Activated naive CD4-positive, alpha-beta T cell treated with anti-CD3 and anti-CD28 coated beads for 36 hours (primary cell): Measurements from ENCODE around the gene ZNF555. TPM values are rescaled to one million over a fixed set of nuclear protein-coding genes. Genes with fewer than 3 reads are reported as not detected.

Experiments used
- CTCF ChIA-PET: fragments of 350-600 bp; sonication (Branson Sonifier 250); formaldehyde crosslinking; loops from one replicate; lab custom pipeline; 2021; ENCODE audit warnings: antibody characterized with exemption; lab: Charles Lee
- DNase-seq: peaks from one replicate; pipeline ENCODE4 v3.0.0-alpha.2; 2020
- H3K27ac Mint-ChIP-seq: one replicate; pipeline ENCODE4 v1.8.0; 2021; ENCODE audit warnings: mild to moderate bottlenecking, mixed read lengths
- H3K27me3 Mint-ChIP-seq: one replicate; pipeline ENCODE4 v1.8.0; 2021; ENCODE audit warnings: low read depth, mixed read lengths
- H3K36me3 Mint-ChIP-seq: one replicate; pipeline ENCODE4 v1.8.0; 2021; ENCODE audit warnings: low read depth, mixed read lengths
- H3K4me1 Mint-ChIP-seq: one replicate; pipeline ENCODE4 v1.8.0; 2021; ENCODE audit warnings: low read depth, mixed read lengths
- H3K4me3 Mint-ChIP-seq: one replicate; pipeline ENCODE4 v1.8.0; 2021; ENCODE audit warnings: mild to moderate bottlenecking, moderate library complexity, mixed read lengths
- H3K9me3 Mint-ChIP-seq: one replicate; pipeline ENCODE4 v1.8.0; 2021; ENCODE audit warnings: mixed read lengths
- intact Hi-C: fragments of 100-400 bp; cut with micrococcal nuclease; formaldehyde crosslinking; loops from one replicate; pipeline ENCODE4 v1.15.1; 2023
- total RNA-seq, 2 experiments: library from RNA; stranded (reverse); gene quantifications; one replicate each; pipeline ENCODE4 v1.2.3, GENCODE V29; 2021

ZNF555 gene
- total RNA-seq, 2 experiments from 2014 or later: 1.7 to 3.0 TPM

- CTCF ChIA-PET: no interaction called here
- H3K36me3 Mint-ChIP-seq: peaks cover 26% of the 10 kb centered on the region
- no peak overlapping the region for H3K27ac Mint-ChIP-seq
- peaks cover 18% of the 10 kb centered on the region for H3K9me3 Mint-ChIP-seq
- DNase-seq: no peak
- intact Hi-C loops: no loop called here
- H3K4me3 Mint-ChIP-seq: no peak overlapping the region
- H3K27me3 Mint-ChIP-seq: no peaks in the 10 kb centered on the region
- H3K4me1 Mint-ChIP-seq: peaks cover 26% of the 10 kb centered on the region
Measured at GRCh38 chr19:2846180-2846894, 5.1 kb downstream of the ZNF555 start.

- Mint-ChIP-seq H3K9me3 (peaks cover 27% of the 10 kb centered on the region), H3K4me1 (peaks cover 21% of the 10 kb centered on the region), H3K27me3 (no peaks in the 10 kb centered on the region), H3K27ac (no peak overlapping the region), H3K4me3 (no peak overlapping the region), H3K36me3 (peaks cover 38% of the 10 kb centered on the region)
- no peak for DNase-seq
- intact Hi-C loops: no loop called here
- CTCF ChIA-PET: no interaction called here
Measured at GRCh38 chr19:2847507-2847906, 6.2 kb downstream of the ZNF555 start.

GRCh38 chr19:2848616-2849015, 7.3 kb downstream of the ZNF555 start:
- peaks cover 38% of the 10 kb centered on the region for H3K9me3 Mint-ChIP-seq
- H3K36me3 Mint-ChIP-seq: peaks cover 47% of the 10 kb centered on the region
- H3K4me3 Mint-ChIP-seq: no peak overlapping the region
- H3K27ac Mint-ChIP-seq: no peak overlapping the region
- intact Hi-C loops: no loop called here
- DNase-seq: no peak
- H3K27me3 Mint-ChIP-seq: no peaks in the 10 kb centered on the region
- H3K4me1 Mint-ChIP-seq: peaks cover 13% of the 10 kb centered on the region
- CTCF ChIA-PET: interaction anchor here (0.7 kb wide), 2 partner anchors 12 to 276 kb away, joined by 3 to 6 read pairs; no protein-coding TSS in a partner anchor

- H3K9me3 Mint-ChIP-seq: peaks cover 48% of the 10 kb centered on the region
- CTCF ChIA-PET: interaction anchor here (0.9 to 1.0 kb wide), 2 partner anchors 18 to 30 kb away, joined by 4 read pairs; partner anchors contain the start of gene ZNF554
- no peak overlapping the region for H3K4me3 Mint-ChIP-seq
Measured at GRCh38 chr19:2850256-2850925, 9.1 kb downstream of the ZNF555 start.

GRCh38 chr19:2852598-2852997, 11.3 kb downstream of the ZNF555 start:
- H3K9me3 Mint-ChIP-seq: peaks cover 50% of the 10 kb centered on the region
- no peak overlapping the region for H3K27ac Mint-ChIP-seq
- H3K36me3 Mint-ChIP-seq: peaks cover 50% of the 10 kb centered on the region
- no peak overlapping the region for H3K4me3 Mint-ChIP-seq
- CTCF ChIA-PET: interaction anchor here (1.1 kb wide), 1 partner anchor 11 kb away, joined by 4 read pairs; the partner anchor contains the start of gene ZNF555
- intact Hi-C loops: loop anchor here (5.0 kb wide), 1 partner anchor 50 kb away; the partner anchor contains the start of gene ZNF57
- H3K27me3 Mint-ChIP-seq: no peaks in the 10 kb centered on the region
- H3K4me1 Mint-ChIP-seq: peaks cover 29% of the 10 kb centered on the region
- no peak for DNase-seq

More at GRCh38 chr19:2850256-2850925, 9.1 kb downstream of the ZNF555 start:
- DNase-seq: no peak
- Mint-ChIP-seq H3K27me3 (no peaks in the 10 kb centered on the region), H3K27ac (peak overlapping the region; percentile 43), H3K4me1 (peaks cover 13% of the 10 kb centered on the region), H3K36me3 (peaks cover 57% of the 10 kb centered on the region)
- intact Hi-C loops: loop anchor here (5.0 kb wide), 1 partner anchor 52 kb away; the partner anchor contains the start of gene ZNF57

GRCh38 chr19:2853015-2853606, 11.8 kb downstream of the ZNF555 start:
- no peak for DNase-seq
- peaks cover 49% of the 10 kb centered on the region for H3K36me3 Mint-ChIP-seq
- no peak overlapping the region for H3K27ac Mint-ChIP-seq
- CTCF ChIA-PET: interaction anchor here (1.1 kb wide), 1 partner anchor 12 kb away, joined by 4 read pairs; the partner anchor contains the start of gene ZNF555
- no peaks in the 10 kb centered on the region for H3K27me3 Mint-ChIP-seq
- intact Hi-C loops: loop anchor here (5.0 kb wide), 1 partner anchor 49 kb away; the partner anchor contains the start of gene ZNF57
- peaks cover 32% of the 10 kb centered on the region for H3K4me1 Mint-ChIP-seq
- H3K4me3 Mint-ChIP-seq: no peak overlapping the region
- peaks cover 50% of the 10 kb centered on the region for H3K9me3 Mint-ChIP-seq

- CTCF ChIA-PET: no interaction called here
- peaks cover 51% of the 10 kb centered on the region for H3K36me3 Mint-ChIP-seq
- H3K9me3 Mint-ChIP-seq: peaks cover 50% of the 10 kb centered on the region
- no peak overlapping the region for H3K4me3 Mint-ChIP-seq
- intact Hi-C loops: loop anchor here (5.0 kb wide), 1 partner anchor 47 kb away; the partner anchor contains the start of gene ZNF57
- no peaks in the 10 kb centered on the region for H3K27me3 Mint-ChIP-seq
- DNase-seq: no peak
- peaks cover 34% of the 10 kb centered on the region for H3K4me1 Mint-ChIP-seq
- no peak overlapping the region for H3K27ac Mint-ChIP-seq
Measured at GRCh38 chr19:2854849-2855248, 13.6 kb downstream of the ZNF555 start.

- H3K27ac Mint-ChIP-seq: peak overlapping the region; percentile 57
- H3K27me3 Mint-ChIP-seq: no peaks in the 10 kb centered on the region
- peaks cover 37% of the 10 kb centered on the region for H3K9me3 Mint-ChIP-seq
- CTCF ChIA-PET: interaction anchor here (1.0 to 1.2 kb wide), 3 partner anchors 15 to 74 kb away, joined by 3 to 6 read pairs (median 3); partner anchors contain the start of genes SGTA and ZNF555
- H3K4me3 Mint-ChIP-seq: no peak overlapping the region
- peaks cover 23% of the 10 kb centered on the region for H3K4me1 Mint-ChIP-seq
- intact Hi-C loops: loop anchor here (1.0 kb wide), 1 partner anchor 15 kb away; the partner anchor contains the start of gene ZNF555
- peaks cover 38% of the 10 kb centered on the region for H3K36me3 Mint-ChIP-seq
- peak; percentile 52 for DNase-seq
Measured at GRCh38 chr19:2856457-2857050, 15.3 kb downstream of the ZNF555 start.

- intact Hi-C loops: no loop called here
- no peak for DNase-seq
- Mint-ChIP-seq H3K36me3 (peaks cover 15% of the 10 kb centered on the region), H3K4me1 (peaks cover 23% of the 10 kb centered on the region), H3K27me3 (no peaks in the 10 kb centered on the region), H3K9me3 (peaks cover 16% of the 10 kb centered on the region), H3K4me3 (no peak overlapping the region), H3K27ac (no peak overlapping the region)
- CTCF ChIA-PET: interaction anchor here (0.8 kb wide), 1 partner anchor 14 kb away, joined by 3 read pairs; no protein-coding TSS in a partner anchor
Measured at GRCh38 chr19:2858864-2859263, 17.6 kb downstream of the ZNF555 start.

- Mint-ChIP-seq H3K27me3 (no peaks in the 10 kb centered on the region), H3K4me3 (no peak overlapping the region), H3K4me1 (no peaks in the 10 kb centered on the region), H3K27ac (no peak overlapping the region), H3K9me3 (peaks cover 2% of the 10 kb centered on the region), H3K36me3 (no peaks in the 10 kb centered on the region)
- CTCF ChIA-PET: no interaction called here
- DNase-seq: no peak
- intact Hi-C loops: no loop called here
Measured at GRCh38 chr19:2863816-2864215, 22.5 kb downstream of the ZNF555 start.

GRCh38 chr19:2865334-2866100, 24.2 kb downstream of the ZNF555 start:
- CTCF ChIA-PET: interaction anchor here (1.0 kb wide), 1 partner anchor 22 kb away, joined by 3 read pairs; no protein-coding TSS in a partner anchor
- Mint-ChIP-seq H3K36me3 (no peaks in the 10 kb centered on the region), H3K4me1 (no peaks in the 10 kb centered on the region), H3K4me3 (no peak overlapping the region), H3K27ac (no peak overlapping the region), H3K9me3 (no peaks in the 10 kb centered on the region), H3K27me3 (no peaks in the 10 kb centered on the region)
- intact Hi-C loops: no loop called here
- no peak for DNase-seq
